M059J (cell line): Measurements from ENCODE around the gene LCE1B. TPM values are rescaled to one million over a fixed set of nuclear protein-coding genes. Genes with fewer than 3 reads are reported as not detected.
A peak's percentile ranks its signal among the peaks of the same experiment; 100 is the strongest.

ENCODE experiments used
- DNase-seq: peaks from one replicate; pipeline ENCODE4 v3.0.0-alpha.2; 2012; ENCODE audit warnings: low read depth
- total RNA-seq: library from RNA; depleted of rRNA; stranded (reverse); fragments of >200 nt; shearing (Covaris generic); gene quantifications from 2 replicates; pipeline ENCODE4 v1.2.3, GENCODE V29; 2014; rRNA removed

Gene LCE1B, protein sequence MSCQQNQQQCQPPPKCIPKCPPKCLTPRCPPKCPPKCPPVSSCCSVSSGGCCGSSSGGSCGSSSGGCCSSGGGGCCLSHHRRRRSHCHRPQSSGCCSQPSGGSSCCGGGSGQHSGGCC
- total RNA-seq, result not detected in 2 replicates

GRCh38 chr1:152811671-152812070 lies at the start of gene LCE1B:
Gene LCE1B, plus strand, starts transcription at chr1:152811971. Its CDS starts 476 bp downstream, at chr1:152812447.
- DNase-seq, result no peak

DNA sequence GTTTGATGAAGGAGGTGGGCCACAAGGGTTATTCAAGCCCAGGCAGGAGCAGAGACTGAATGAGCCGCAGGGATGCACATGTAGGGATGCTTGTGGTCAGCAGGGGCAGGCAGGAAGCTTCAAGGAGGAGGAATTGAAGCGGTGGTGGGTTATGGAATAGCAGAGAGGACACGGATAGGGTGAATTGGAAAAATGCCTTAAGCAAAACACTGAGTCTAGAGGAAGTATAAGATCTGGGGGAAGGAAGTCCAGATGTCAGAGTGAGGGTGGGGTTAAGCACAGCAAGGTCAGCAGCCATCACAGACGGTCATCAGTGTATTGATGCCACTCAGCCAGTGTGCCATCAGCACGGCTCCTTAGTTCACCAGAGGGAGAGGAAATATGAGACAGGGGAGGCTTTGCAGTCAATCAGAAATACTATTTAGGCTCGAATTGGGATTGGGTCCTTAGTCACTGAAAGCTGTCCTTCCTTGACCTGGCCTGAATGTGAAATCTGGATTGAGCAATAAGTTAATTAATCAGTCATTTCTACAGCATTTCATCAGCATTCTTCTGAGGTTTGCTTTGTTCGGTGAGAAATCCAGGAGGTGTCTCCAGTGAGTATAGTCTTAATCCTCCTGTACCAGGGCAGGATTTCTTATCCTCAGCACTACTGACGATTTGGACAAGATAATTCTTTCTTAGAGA lies 42.8 kb upstream of the LCE1B start:
- DNase-seq, result no peak

- no peak for DNase-seq
Measured at GRCh38 chr1:152770411-152770810, 41.4 kb upstream of the LCE1B start.

DNA sequence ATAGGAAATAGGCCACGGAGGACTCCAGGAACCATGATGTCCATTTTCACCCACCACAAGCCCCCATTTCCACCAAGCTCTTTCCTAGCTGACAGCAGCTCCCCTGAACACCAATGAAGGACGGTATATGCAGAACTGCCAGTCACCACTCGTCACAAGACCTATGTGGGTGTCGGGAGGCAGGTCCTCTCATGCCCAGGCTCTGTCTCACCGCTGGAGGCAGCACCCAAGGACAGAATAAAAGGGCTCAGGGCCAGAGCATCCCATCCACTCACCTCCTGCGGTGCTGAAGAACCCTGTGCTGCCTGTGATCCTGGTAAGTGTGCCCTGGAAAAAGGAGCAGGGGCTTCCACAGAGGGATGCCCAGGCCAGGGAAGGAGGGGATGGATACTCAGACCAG lies 36.9 kb upstream of the LCE1B start, which contains the start of gene LCE1F:
Gene LCE1F, plus strand, starts transcription at position 266 of the 400 bp plus-strand sequence. CDS start 1,232 bp downstream, outside the sequence.
- no peak for DNase-seq

GRCh38 chr1:152776361-152776760 lies 35.4 kb upstream of the LCE1B start:
- DNase-seq, result no peak

DNA sequence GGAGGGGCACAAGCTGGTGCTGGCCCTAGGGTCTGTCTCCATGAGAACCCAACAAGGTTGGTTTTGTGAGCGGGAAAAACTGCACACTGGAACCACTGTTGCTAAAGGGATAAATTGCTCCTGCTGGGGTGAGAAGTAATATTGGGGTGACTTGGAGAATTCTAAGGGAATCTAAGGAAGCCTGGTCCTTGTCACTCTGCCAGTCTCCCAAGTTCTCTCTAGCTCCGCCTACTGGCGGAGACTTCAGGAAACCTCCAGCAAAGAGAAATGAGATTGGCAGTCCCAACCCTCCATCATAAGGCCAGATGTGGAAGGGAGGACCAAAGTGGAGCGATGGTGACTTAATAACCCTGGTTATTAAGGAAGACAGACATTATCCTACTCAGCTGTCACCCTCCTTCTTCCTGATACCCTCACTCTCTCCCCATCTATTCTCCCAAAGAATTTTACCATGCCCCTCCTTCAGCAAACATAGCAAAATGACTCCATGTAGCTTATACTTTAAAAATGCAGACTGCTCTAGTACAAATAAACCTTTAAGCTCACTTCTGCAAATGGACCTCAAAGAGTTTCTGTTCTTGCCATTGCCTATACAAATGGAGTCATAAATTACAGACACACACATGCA lies 34.1 kb upstream of the LCE1B start:
- peak; percentile 27 for DNase-seq

DNA sequence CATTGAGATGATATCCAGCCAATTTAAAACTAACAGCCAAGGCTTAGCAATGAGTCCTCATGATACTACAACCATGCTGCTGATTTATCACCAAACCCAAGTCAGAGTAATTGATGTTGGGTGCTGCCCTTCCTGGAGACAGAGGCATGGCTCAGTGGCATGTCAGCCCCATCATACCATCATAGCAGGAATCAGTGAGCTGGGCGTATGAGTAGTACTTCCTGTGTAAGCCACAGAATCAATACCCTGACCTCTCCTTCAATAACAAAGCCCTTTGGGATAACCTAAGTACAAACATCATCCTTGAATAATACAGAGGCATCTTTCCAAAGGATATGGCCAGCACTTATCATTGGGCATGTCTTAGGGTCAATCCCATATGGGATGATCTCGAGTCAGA lies 28.7 kb upstream of the LCE1B start:
- no peak for DNase-seq

- no peak for DNase-seq
Measured at GRCh38 chr1:152786077-152786476, 25.7 kb upstream of the LCE1B start, which contains the start of gene LCE1E. Gene LCE1E, plus strand, starts transcription at chr1:152786257. Its CDS starts 1,043 bp downstream, at chr1:152787300.

- DNase-seq, result no peak
Measured at GRCh38 chr1:152795686-152796085, 16.1 kb upstream of the LCE1B start.

DNA sequence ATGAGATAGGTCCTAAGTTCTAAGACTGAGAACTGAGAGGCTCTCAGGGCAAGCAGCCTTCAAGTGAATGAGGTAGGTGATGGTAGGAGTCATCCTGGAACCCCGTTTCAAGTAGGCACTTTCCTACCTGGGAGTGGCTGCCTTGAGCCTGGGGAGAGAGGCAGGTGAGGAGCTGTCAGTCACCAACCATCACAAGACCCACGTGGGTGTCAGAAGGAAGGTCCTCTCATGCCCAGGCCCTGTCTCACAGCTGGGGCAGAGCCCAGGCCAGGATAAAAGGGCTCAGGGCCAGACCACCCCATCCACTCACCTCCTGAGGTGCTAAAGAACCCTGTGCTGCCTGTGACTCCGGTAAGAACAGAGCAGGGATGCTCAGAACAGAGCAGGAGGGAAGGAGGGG lies 15.3 kb upstream of the LCE1B start, which contains the start of gene LCE1D:
Gene LCE1D, plus strand, starts transcription at position 301 of the 400 bp plus-strand sequence. CDS start 1,074 bp downstream, outside the sequence.
- DNase-seq, result no peak

GRCh38 chr1:152801333-152801732 lies 10.4 kb upstream of the LCE1B start:
- no peak for DNase-seq

- DNase-seq, result no peak
Measured at GRCh38 chr1:152806576-152806975, 5.2 kb upstream of the LCE1B start, which contains the start of gene LCE1C. Gene LCE1C, minus strand, starts transcription at chr1:152806651. Its CDS starts 1,173 bp downstream, at chr1:152805478.

GRCh38 chr1:152811050-152811449 lies 721 bp upstream of the LCE1B start:
- no peak for DNase-seq

DNA sequence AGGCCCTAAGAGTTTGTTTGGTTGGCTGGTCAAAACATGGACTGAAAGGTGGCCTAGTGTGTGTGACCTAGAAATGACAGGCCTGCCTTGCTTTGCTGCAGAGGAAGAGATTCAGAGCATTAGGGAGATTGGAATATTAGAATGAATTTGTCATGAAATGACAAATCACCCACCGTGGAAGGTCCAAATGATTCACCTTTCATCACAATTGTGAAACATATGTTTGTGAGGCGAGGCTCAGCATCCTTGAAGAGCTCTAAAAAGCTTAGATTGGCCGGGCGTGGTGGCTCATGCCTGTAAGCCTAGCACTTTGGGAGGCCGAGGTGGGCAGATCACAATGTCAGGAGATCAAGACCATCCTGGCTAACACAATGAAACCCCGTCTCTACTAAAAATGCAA lies 5.5 kb downstream of the LCE1B start:
- no peak for DNase-seq

GRCh38 chr1:152823294-152823693 lies 11.5 kb downstream of the LCE1B start:
- DNase-seq, result no peak

GRCh38 chr1:152824964-152825363 lies 13.2 kb downstream of the LCE1B start:
- DNase-seq, result no peak

DNA sequence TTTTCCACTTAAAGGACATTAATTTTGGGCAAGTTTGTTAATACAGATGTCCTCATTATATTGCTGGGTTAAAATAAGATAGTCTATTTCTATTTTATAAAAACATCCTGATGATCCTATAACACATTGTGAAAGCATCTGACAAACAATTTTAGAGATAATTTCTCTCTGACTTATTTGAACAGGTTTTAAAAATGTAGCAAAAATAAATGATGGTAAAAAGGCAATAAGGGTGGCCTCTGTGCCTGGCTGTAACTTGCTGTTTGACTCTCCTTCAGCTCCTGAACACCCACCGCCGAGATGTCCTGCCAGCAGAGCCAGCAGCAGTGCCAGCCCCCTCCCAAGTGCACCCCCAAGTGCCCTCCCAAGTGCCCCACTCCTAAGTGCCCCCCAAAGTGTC lies 15.4 kb downstream of the LCE1B start, which contains the start of gene LCE1A:
Gene LCE1A, plus strand, starts transcription at position 301 of the 400 bp plus-strand sequence. Its CDS starts 0 bp downstream, at position 301.
- no peak for DNase-seq

DNA sequence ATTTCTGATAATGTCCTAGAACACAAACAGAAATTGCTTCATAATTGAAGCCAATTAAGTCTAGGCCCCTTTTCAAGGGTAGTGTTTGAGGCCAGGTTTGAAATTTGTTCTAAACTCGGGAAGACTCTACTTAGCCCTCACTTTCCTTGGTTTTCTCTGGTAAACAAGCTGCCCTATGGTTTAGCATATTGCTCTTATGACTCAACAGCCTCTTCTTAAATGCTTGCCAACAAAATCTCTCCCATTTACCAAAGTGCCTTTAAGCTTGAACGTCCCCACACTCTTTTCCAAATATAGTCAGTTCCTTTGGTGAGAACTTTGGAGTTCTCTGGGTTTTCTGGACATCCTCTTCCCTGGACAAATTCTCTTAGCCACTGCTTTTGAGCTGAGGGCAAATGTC lies 25.1 kb downstream of the LCE1B start:
- no peak for DNase-seq

- DNase-seq, result no peak
Measured at GRCh38 chr1:152842556-152842955, 30.8 kb downstream of the LCE1B start, which contains the start of gene LCE6A. Gene LCE6A, plus strand, starts transcription at chr1:152842856. Its CDS starts 665 bp downstream, at chr1:152843521.

- no peak for DNase-seq
Measured at GRCh38 chr1:152855661-152856060, 43.9 kb downstream of the LCE1B start.

DNA sequence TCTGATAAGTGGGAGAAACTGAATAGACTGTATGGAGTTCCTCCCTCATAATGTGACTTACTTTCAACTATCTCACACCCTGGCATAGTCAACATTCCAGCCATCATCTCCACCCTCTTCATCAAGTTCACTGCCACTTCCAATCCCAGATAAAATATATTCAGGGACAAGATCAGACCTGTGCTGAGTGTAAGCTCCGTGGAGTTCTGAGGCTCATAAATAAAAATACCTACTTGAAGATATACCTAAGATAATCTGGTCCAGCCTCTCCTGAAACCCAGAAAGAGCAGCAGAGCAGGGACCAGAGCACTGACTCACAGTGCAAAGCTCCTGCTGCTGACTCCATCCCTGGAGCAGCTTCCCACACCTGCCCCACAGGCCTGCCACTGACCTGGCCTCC lies 46.3 kb downstream of the LCE1B start:
- DNase-seq, result no peak

DNA sequence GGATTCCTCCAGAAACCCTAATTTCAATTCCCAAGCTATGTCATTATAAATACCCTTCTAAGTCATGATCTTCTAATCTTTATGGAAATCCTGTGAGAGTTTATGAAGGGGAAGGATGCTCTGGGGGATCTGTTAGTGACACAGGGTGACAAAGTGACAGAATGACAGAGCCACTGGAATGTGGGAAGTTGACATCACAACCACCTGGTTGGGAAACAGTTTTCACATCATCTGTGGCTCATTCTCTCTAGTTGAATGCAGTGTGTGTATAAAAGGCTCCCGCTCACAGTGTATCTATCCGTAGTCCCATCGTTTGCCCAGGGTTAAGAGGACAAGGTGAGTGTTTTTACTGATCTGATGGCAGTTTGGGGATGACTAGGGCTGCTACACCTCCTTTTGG lies 47.9 kb downstream of the LCE1B start, which contains the start of gene LCE7A:
Gene LCE7A, plus strand, starts transcription at position 301 of the 400 bp plus-strand sequence. CDS start 702 bp downstream, outside the sequence.
- no peak for DNase-seq
